DMS53 (cell line): ENCODE measurements around the gene DCDC2C.
"Not testable (repeated sequence)": the region's sequence is repeated elsewhere in the genome, so short reads cannot be mapped to it uniquely, and the experiment has no call there.

Source experiments
- DNase-seq: peaks from one replicate; lab custom pipeline; 2025; lab: John Stamatoyannopoulos, UW

The DCDC2C gene

GRCh38 chr2:3771576-3771975 lies 68.2 kb downstream of the DCDC2C start:
- no peak for DNase-seq

GRCh38 chr2:3774336-3774735 lies 71.0 kb downstream of the DCDC2C start:
- no peak for DNase-seq

DNA sequence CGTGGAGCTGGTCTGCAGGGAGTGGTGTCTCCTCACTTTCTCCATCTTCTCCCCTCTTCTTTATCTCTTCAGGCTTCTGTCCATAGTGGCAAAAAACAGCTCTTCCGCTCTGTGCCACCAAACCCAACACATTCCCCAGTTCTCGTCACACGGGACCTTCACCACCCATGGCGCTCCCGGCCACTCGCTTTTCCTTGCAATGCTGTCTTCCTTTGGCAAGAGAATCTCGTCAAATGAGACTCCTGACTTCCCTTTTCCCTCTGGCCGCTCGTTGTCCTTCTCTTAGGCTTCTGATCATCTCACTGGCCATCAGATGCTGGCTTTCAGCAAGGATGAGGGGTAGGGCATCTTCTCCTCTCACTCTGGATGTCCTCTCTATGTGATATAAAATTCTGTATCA lies 72.9 kb downstream of the DCDC2C start:
- no peak for DNase-seq

DNA sequence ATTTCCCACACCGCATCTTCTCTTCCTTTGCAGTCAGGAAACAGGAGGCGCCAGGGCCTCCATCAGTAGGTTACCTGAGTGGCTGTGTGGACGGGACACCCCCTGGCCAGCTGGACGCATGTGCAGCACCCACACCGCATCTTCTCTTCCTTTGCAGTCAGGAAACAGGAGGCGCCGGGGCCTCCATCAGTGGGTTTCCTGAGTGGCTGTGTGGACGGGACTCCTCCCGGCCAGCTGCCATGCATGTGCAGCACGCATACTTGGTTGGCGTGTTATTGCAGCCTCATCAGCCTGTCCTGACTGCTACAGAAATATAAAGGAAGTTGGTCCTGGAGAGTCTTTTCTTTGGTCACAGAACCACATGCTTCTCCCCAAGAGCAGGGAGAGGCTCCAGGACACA lies 74.6 kb downstream of the DCDC2C start:
- DNase-seq: no peak

DNA sequence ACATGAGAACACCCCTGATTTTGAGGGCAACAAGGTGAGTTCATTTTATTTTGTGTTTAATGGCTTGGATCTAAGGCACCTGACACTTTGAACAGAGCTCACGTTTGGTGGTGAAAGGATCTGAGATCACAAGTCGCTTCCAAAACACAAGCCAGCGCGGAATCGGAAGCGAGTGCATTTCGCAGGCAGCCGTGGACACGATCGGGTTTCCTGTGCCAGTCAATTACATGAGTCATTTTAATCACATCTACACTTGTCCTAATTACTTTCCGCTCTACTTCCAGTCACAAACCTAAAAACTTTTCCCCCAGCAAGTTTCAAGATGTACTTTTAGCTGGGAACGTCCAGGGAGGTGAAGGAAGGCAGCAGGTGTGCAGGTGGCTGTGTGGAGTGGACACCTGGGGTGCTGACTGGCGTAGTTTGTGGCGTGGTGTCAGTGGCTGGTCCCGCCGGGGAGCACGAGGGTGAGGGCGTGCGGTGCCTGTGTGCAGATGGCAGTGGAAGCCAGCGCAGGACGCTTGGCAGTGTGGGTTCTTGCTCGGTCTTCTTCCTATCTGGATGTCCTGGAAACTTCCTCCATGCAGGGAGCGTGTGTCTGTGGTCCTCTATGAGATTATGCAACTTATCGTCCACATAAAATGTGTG lies 75.6 kb downstream of the DCDC2C start:
- DNase-seq: peak; percentile 13

GRCh38 chr2:3779496-3780049 lies 76.2 kb downstream of the DCDC2C start:
- DNase-seq: no peak

GRCh38 chr2:3780477-3781402 lies 77.4 kb downstream of the DCDC2C start:
- DNase-seq: peak; percentile 80

- DNase-seq: no peak
Measured at GRCh38 chr2:3784731-3785130, 81.4 kb downstream of the DCDC2C start.

DNA sequence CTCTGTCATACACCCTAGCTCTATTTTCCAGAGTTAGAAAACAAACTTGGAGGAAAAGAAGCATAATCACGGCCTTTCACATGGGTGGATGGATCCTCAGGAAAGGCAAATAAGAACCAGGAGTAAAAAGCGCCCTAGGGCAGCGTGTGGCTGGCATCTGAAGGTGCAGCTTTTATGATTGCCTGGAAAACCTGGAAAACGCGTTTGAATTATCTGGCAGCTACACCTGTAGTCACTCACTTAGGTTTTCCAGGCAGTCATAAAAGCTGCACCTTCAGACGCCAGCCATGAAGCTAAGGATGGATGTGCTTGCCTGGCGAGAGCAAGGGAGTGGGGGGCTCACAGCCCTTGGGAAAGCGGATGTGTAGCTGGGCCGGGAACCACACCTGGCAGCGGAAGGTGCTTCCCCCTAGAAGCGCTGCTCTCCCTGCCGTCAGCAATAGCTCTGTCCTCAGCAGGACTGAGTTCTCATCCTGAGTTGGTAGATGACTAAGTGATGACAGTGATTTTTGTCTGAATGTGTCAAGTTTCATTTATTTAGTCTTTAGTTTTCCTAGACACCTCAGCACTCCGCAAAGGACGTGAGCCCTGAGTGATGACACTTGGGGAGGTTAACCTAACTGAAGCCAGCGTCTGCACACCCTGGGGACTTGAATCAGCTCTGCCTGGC lies 82.0 kb downstream of the DCDC2C start:
- peak; percentile 23 for DNase-seq

- DNase-seq: no peak
Measured at GRCh38 chr2:3785890-3786273, 82.5 kb downstream of the DCDC2C start.

DNA sequence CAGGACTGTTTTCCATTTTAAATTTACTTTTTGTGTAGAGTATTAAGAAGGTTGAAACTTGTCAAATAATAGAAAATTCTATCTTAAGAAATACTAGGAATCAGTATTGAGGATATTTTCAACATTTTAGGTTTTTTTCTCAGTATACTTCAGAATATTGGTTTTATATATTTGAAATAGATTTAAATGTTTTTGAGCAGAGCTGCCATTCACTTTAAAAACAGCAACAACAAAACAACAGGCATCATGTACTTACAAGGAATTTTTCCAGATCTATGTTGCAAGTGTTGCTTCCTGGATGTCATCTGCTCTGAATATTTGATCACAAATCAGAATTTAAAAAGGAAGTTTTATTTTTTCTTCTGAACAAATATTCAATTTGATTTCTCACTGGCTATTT lies 84.4 kb downstream of the DCDC2C start:
- DNase-seq: no peak

GRCh38 chr2:3789256-3789655 lies 85.9 kb downstream of the DCDC2C start:
- no peak for DNase-seq

DNA sequence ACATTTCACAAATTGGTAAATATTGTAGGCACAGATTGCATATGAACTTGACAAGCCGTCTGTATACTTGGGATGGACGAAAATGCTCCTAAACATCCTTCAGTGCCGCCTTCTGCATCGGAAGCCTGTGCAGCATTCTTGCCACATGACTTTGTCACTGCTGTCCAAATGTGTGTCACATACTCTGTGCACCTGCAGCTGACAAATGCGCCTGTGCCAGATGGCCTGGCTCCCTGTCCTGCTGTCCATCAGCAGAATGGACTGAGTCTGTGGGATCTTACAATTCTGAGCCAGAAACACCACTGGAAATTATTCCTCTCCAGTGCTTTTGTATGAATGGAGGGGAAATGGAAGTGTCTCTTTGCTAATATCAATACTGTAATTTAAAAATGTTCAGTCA lies 89.9 kb downstream of the DCDC2C start:
- DNase-seq: no peak

DNA sequence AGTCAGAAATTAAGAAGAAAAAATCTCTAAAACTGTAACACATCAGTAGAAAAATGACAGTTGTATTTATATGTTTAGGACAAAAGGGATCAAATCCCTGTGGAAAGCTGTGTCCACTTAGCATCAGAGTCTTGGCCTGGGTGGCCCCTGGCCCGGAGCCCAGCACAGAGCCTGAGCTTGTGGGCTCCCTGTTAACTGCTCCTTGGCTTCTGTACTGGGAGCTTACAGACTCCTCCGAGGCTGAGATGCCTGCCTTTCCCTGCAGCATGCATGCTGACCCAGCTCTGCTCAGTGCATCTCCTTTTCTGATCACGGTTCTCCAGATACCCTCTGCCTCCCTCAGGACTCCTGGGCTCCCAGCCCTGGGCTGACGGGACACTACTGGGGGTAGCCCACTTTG lies 98.1 kb downstream of the DCDC2C start:
- no peak for DNase-seq

- DNase-seq: peak; percentile 56
Measured at GRCh38 chr2:3805201-3805939, 102.0 kb downstream of the DCDC2C start.

DNA sequence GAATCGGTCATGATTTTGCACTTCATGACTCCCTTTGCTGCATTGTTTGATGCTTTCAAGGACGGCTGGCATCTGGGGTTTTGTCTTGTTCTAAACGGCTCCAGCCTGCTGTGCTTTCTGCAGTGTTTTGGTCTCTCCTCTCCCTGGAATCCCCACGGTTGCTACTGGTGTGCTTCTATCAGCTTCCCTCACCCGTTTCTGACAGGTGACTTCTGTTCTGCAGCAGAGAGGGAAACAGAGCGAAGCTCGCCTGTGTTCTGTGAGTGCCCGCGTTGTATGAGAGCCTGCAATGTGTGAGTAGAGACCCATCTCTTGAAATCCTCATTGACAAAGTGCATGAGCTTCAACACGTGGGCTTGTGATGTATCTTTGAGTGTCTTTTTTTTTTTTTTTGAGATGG lies 102.8 kb downstream of the DCDC2C start:
- no peak for DNase-seq

GRCh38 chr2:3806730-3807129 lies 103.4 kb downstream of the DCDC2C start:
- DNase-seq: no peak

GRCh38 chr2:3807853-3808252 lies 104.5 kb downstream of the DCDC2C start:
- DNase-seq: no peak

GRCh38 chr2:3814706-3815245 lies 111.4 kb downstream of the DCDC2C start:
- no peak for DNase-seq

DNA sequence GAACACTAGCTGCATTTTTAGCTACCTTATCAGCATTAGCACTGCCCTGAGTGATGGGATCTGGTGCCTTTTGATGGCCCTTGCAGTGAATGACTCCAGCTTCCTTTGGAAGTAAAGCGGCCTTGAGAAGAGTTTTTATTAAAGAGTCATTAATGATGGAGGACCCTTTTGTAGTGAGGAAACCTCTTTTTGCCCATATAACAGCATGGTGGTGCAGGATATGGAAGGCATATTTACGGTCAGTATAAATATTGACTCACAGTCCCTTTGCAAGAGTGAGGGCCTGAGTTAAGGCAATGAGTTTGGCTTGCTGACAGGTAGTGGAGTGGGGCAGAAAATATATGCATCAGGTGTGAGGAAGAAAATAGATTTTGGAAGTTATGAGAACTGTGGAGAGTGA lies 113.8 kb downstream of the DCDC2C start:
- not testable (repeated sequence) for DNase-seq

DNA sequence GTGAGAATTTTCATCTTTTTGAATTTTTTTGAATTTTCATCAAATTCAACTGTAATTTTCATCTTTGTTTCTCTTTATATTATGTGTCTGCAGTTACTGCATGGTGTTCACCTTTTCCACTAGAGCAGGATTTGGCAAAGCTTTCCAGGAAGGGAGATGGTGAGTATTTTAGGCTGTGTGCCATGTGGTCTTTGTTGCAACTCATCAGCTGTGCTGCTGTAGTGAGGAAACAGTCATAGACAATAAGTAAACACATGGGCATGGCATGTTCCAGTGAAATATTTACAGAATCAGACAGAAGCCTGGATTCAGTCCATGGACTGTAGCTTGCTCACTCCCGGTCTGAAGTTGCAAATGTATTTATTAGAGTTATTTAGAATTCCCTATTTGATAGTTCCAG lies 120.4 kb downstream of the DCDC2C start:
- DNase-seq: no peak
